ENCODE measurements around the gene RAD52.

The RAD52 gene

GRCh38 chr12:884746-885414 lies 64.6 kb downstream of the RAD52 start:
- H3K27ac ChIP-seq (ENCODE audit: insufficient read depth, low read length, poor library complexity, severe bottlenecking) = no peak overlapping the region

DNA sequence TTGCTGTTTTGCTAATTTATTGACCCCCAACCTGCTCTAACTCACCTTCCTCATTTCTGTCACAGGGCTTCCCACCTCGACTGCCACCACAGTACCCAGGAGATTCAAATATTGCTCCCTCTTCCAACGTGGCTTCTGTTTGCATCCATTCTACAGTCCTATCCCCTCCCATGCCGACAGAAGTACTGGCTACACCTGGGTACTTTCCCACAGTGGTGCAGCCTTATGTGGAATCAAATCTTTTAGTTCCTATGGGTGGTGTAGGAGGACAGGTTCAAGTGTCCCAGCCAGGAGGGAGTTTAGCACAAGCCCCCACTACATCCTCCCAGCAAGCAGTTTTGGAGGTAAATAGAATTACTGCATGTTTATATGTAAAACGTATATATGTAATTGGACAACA lies 68.8 kb downstream of the RAD52 start:
- Histone ChIP-seq H3K36me3 (ENCODE audit: control insufficient read depth, insufficient read depth, low read length) (peaks cover 80% of the 10 kb centered on the region), H3K4me3 (ENCODE audit: insufficient read depth, low read depth, low read length, poor library complexity, severe bottlenecking) (no peak overlapping the region), H3K9me3 (ENCODE audit: control insufficient read depth, low read length) (no peaks in the 10 kb centered on the region), H3K27me3 (replicated peaks; ENCODE audit: control insufficient read depth, insufficient read depth, low read length, poor library complexity, severe bottlenecking) (no peaks in the 10 kb centered on the region), H3K4me1 (ENCODE audit: control insufficient read depth, insufficient read depth, low read length, poor library complexity, severe bottlenecking) (no peaks in the 10 kb centered on the region), H3K27ac (ENCODE audit: insufficient read depth, low read length, poor library complexity, severe bottlenecking) (no peak overlapping the region)
- no peak for DNase-seq

More at GRCh38 chr12:884746-885414, 64.6 kb downstream of the RAD52 start:
- Histone ChIP-seq H3K4me1 (ENCODE audit: control insufficient read depth, insufficient read depth, low read length, poor library complexity, severe bottlenecking) (no peaks in the 10 kb centered on the region), H3K27me3 (replicated peaks; ENCODE audit: control insufficient read depth, insufficient read depth, low read length, poor library complexity, severe bottlenecking) (no peaks in the 10 kb centered on the region), H3K9me3 (ENCODE audit: control insufficient read depth, low read length) (no peaks in the 10 kb centered on the region), H3K4me3 (ENCODE audit: insufficient read depth, low read depth, low read length, poor library complexity, severe bottlenecking) (no peak overlapping the region), H3K36me3 (ENCODE audit: control insufficient read depth, insufficient read depth, low read length) (peaks cover 83% of the 10 kb centered on the region)
- DNase-seq = no peak

DNA sequence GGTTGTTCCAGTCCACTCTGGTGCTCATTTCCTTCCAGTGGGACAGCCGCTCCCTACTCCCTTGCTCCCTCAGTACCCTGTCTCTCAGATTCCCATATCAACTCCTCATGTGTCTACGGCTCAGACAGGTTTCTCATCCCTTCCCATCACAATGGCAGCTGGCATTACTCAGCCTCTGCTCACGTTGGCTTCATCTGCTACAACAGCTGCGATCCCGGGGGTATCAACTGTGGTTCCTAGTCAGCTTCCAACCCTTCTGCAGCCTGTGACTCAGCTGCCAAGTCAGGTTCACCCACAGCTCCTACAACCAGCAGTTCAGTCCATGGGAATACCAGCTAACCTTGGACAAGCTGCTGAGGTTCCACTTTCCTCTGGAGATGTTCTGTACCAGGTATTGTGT lies 69.9 kb downstream of the RAD52 start:
- no peaks in the 10 kb centered on the region for H3K27me3 ChIP-seq (replicated peaks; ENCODE audit: control insufficient read depth, insufficient read depth, low read length, poor library complexity, severe bottlenecking)
- no peaks in the 10 kb centered on the region for H3K9me3 ChIP-seq (ENCODE audit: control insufficient read depth, low read length)
- no peak overlapping the region for H3K27ac ChIP-seq (ENCODE audit: insufficient read depth, low read length, poor library complexity, severe bottlenecking)
- H3K4me3 ChIP-seq (ENCODE audit: insufficient read depth, low read depth, low read length, poor library complexity, severe bottlenecking) = no peak overlapping the region
- DNase-seq = no peak
- H3K36me3 ChIP-seq (ENCODE audit: control insufficient read depth, insufficient read depth, low read length) = peaks cover 75% of the 10 kb centered on the region
- H3K4me1 ChIP-seq (ENCODE audit: control insufficient read depth, insufficient read depth, low read length, poor library complexity, severe bottlenecking) = no peaks in the 10 kb centered on the region

- H3K36me3 ChIP-seq (ENCODE audit: control insufficient read depth, insufficient read depth, low read length) = peaks cover 39% of the 10 kb centered on the region
- H3K4me1 ChIP-seq (ENCODE audit: control insufficient read depth, insufficient read depth, low read length, poor library complexity, severe bottlenecking) = no peaks in the 10 kb centered on the region
- no peak overlapping the region for H3K4me3 ChIP-seq (ENCODE audit: insufficient read depth, low read depth, low read length, poor library complexity, severe bottlenecking)
- no peak overlapping the region for H3K27ac ChIP-seq (ENCODE audit: insufficient read depth, low read length, poor library complexity, severe bottlenecking)
- no peak for DNase-seq
- no peaks in the 10 kb centered on the region for H3K9me3 ChIP-seq (ENCODE audit: control insufficient read depth, low read length)
- H3K27me3 ChIP-seq (replicated peaks; ENCODE audit: control insufficient read depth, insufficient read depth, low read length, poor library complexity, severe bottlenecking) = no peaks in the 10 kb centered on the region
Observed at GRCh38 chr12:873954-874353, 75.5 kb downstream of the RAD52 start.

- no peak for DNase-seq
Observed at GRCh38 chr12:870378-870777, 79.1 kb downstream of the RAD52 start.

GRCh38 chr12:868722-869121 lies 80.8 kb downstream of the RAD52 start:
- no peak for DNase-seq
- no peaks in the 10 kb centered on the region for H3K4me1 ChIP-seq (ENCODE audit: control insufficient read depth, insufficient read depth, low read length, poor library complexity, severe bottlenecking)
- H3K9me3 ChIP-seq (ENCODE audit: control insufficient read depth, low read length) = no peaks in the 10 kb centered on the region
- H3K4me3 ChIP-seq (ENCODE audit: insufficient read depth, low read depth, low read length, poor library complexity, severe bottlenecking) = no peak overlapping the region
- H3K36me3 ChIP-seq (ENCODE audit: control insufficient read depth, insufficient read depth, low read length) = peaks cover 49% of the 10 kb centered on the region
- no peaks in the 10 kb centered on the region for H3K27me3 ChIP-seq (replicated peaks; ENCODE audit: control insufficient read depth, insufficient read depth, low read length, poor library complexity, severe bottlenecking)
- H3K27ac ChIP-seq (ENCODE audit: insufficient read depth, low read length, poor library complexity, severe bottlenecking) = no peak overlapping the region

More at GRCh38 chr12:870378-870777, 79.1 kb downstream of the RAD52 start:
- H3K9me3 ChIP-seq (ENCODE audit: control insufficient read depth, low read length) = no peaks in the 10 kb centered on the region
- no peak overlapping the region for H3K27ac ChIP-seq (ENCODE audit: insufficient read depth, low read length, poor library complexity, severe bottlenecking)
- peaks cover 53% of the 10 kb centered on the region for H3K36me3 ChIP-seq (ENCODE audit: control insufficient read depth, insufficient read depth, low read length)
- H3K4me1 ChIP-seq (ENCODE audit: control insufficient read depth, insufficient read depth, low read length, poor library complexity, severe bottlenecking) = no peaks in the 10 kb centered on the region
- no peak overlapping the region for H3K4me3 ChIP-seq (ENCODE audit: insufficient read depth, low read depth, low read length, poor library complexity, severe bottlenecking)
- no peaks in the 10 kb centered on the region for H3K27me3 ChIP-seq (replicated peaks; ENCODE audit: control insufficient read depth, insufficient read depth, low read length, poor library complexity, severe bottlenecking)

- H3K36me3 ChIP-seq (ENCODE audit: control insufficient read depth, insufficient read depth, low read length) = peaks cover 51% of the 10 kb centered on the region
- H3K27ac ChIP-seq (ENCODE audit: insufficient read depth, low read length, poor library complexity, severe bottlenecking) = no peak overlapping the region
- H3K4me3 ChIP-seq (ENCODE audit: insufficient read depth, low read depth, low read length, poor library complexity, severe bottlenecking) = no peak overlapping the region
- DNase-seq = no peak
- no peaks in the 10 kb centered on the region for H3K27me3 ChIP-seq (replicated peaks; ENCODE audit: control insufficient read depth, insufficient read depth, low read length, poor library complexity, severe bottlenecking)
- H3K9me3 ChIP-seq (ENCODE audit: control insufficient read depth, low read length) = no peaks in the 10 kb centered on the region
- no peaks in the 10 kb centered on the region for H3K4me1 ChIP-seq (ENCODE audit: control insufficient read depth, insufficient read depth, low read length, poor library complexity, severe bottlenecking)
Observed at GRCh38 chr12:867905-868304, 81.6 kb downstream of the RAD52 start.

DNA sequence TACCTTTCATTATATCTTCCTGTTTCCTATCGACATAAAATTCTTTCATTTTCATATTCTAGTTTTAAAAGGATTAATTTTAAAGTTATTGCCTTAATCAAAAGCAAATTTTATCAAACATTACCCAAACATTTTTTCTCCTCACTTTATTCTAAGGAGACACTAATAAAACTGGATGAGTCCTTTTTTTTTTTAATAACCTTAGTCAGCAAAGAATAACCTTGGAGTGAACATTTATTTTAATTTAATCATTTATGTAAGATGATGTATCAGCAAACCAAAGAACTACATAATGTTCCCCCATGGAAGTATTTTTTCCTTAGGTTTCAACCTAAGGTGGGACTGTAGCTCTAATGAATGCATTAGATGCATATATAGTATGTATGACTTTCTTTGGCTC lies 83.9 kb downstream of the RAD52 start:
- no peaks in the 10 kb centered on the region for H3K4me1 ChIP-seq (ENCODE audit: control insufficient read depth, insufficient read depth, low read length, poor library complexity, severe bottlenecking)

GRCh38 chr12:863285-863684 lies 86.2 kb downstream of the RAD52 start:
- no peak overlapping the region for H3K27ac ChIP-seq (ENCODE audit: insufficient read depth, low read length, poor library complexity, severe bottlenecking)
- H3K9me3 ChIP-seq (ENCODE audit: control insufficient read depth, low read length) = no peaks in the 10 kb centered on the region
- no peaks in the 10 kb centered on the region for H3K4me1 ChIP-seq (ENCODE audit: control insufficient read depth, insufficient read depth, low read length, poor library complexity, severe bottlenecking)
- no peaks in the 10 kb centered on the region for H3K27me3 ChIP-seq (replicated peaks; ENCODE audit: control insufficient read depth, insufficient read depth, low read length, poor library complexity, severe bottlenecking)
- no peak for DNase-seq
- H3K36me3 ChIP-seq (ENCODE audit: control insufficient read depth, insufficient read depth, low read length) = peaks cover 76% of the 10 kb centered on the region
- no peak overlapping the region for H3K4me3 ChIP-seq (ENCODE audit: insufficient read depth, low read depth, low read length, poor library complexity, severe bottlenecking)

More for the DNA sequence above, 83.9 kb downstream of the RAD52 start:
- Histone ChIP-seq H3K9me3 (ENCODE audit: control insufficient read depth, low read length) (no peaks in the 10 kb centered on the region), H3K27me3 (replicated peaks; ENCODE audit: control insufficient read depth, insufficient read depth, low read length, poor library complexity, severe bottlenecking) (no peaks in the 10 kb centered on the region), H3K27ac (ENCODE audit: insufficient read depth, low read length, poor library complexity, severe bottlenecking) (no peak overlapping the region), H3K36me3 (ENCODE audit: control insufficient read depth, insufficient read depth, low read length) (peaks cover 71% of the 10 kb centered on the region), H3K4me3 (ENCODE audit: insufficient read depth, low read depth, low read length, poor library complexity, severe bottlenecking) (no peak overlapping the region)
- no peak for DNase-seq

DNA sequence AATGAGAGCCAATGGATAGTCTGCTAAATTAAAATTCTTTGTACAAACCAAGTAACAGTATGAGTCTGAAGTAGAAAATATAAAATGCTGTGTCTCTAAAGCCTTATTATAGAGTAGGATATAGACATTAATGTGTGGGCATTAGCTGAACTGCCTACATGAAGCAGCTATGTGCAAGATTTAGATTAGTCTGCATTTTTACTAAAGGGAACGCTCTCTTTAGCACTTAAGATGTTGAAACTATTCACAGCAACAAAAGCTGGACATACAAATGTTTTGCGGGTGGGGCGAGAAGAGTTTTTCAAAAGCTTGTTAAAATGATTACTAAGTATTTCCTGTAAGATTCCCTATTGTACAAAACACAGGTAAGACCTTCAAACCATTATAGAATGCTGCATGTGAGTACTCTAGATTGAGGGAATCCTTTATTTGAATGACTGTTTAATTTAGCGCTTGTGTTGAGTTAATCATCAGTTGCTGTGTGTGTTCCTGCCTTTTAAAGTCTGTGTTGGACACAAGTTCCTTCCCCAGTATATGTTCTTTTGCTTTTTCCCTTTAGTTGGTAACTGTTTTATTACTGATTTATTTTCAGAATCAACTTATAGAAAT lies 87.1 kb downstream of the RAD52 start:
- Histone ChIP-seq H3K9me3 (ENCODE audit: control insufficient read depth, low read length) (no peaks in the 10 kb centered on the region), H3K4me1 (ENCODE audit: control insufficient read depth, insufficient read depth, low read length, poor library complexity, severe bottlenecking) (no peaks in the 10 kb centered on the region), H3K4me3 (ENCODE audit: insufficient read depth, low read depth, low read length, poor library complexity, severe bottlenecking) (no peak overlapping the region), H3K27ac (ENCODE audit: insufficient read depth, low read length, poor library complexity, severe bottlenecking) (no peak overlapping the region), H3K36me3 (ENCODE audit: control insufficient read depth, insufficient read depth, low read length) (peaks cover 76% of the 10 kb centered on the region), H3K27me3 (replicated peaks; ENCODE audit: control insufficient read depth, insufficient read depth, low read length, poor library complexity, severe bottlenecking) (no peaks in the 10 kb centered on the region)
- DNase-seq = no peak

All from effector memory CD4-positive, alpha-beta T cell (primary cell).